ENCODE results near the gene FLACC1.
"Not testable (repeated sequence)": the region's sequence is repeated elsewhere in the genome, so short reads cannot be mapped to it uniquely, and the experiment has no call there.

FLACC1 gene, protein sequence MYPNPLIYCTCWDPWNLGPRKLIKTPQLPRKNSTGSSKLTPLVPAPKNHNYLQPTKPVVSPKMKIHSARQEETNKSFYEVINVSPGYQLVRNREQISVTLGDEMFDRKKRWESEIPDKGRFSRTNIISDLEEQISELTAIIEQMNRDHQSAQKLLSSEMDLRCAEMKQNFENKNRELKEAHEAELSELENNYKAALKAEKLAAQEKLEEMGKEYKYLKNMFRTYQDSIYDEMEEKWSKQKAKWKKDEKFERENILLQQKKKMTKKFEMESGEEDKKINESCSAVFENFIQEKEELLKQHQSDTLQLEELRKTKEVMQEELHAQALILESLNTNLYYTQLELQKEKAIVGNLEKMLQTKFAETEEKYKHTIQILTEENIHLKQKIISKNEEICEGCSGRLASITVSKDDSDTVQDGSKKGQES

DNA sequence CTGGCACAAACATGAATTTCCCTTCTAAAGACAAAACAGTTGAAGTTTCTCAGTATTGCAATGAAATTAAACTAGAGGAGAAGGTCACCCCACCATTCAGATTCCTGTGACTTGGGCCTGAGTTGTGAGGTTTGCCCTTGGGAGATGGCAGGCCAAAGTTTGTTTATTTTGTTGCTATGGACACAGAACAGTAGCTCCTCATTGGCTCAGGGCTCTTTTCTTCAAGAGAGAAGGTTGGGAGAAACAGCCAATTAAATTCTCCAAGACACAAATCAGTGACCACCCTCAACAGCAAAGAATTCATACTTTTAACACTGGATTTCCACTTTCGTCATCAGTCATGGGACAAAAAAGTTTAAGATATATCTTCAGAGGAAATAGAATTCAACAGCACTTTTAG lies at the start of gene FLACC1:
TSS of gene FLACC1 (minus strand) at position 125 of the 400 bp plus-strand sequence. CDS start 5,941 bp downstream, outside the sequence.
- peak; percentile 86 for DNase-seq (ENCODE audit: low read depth)

DNA sequence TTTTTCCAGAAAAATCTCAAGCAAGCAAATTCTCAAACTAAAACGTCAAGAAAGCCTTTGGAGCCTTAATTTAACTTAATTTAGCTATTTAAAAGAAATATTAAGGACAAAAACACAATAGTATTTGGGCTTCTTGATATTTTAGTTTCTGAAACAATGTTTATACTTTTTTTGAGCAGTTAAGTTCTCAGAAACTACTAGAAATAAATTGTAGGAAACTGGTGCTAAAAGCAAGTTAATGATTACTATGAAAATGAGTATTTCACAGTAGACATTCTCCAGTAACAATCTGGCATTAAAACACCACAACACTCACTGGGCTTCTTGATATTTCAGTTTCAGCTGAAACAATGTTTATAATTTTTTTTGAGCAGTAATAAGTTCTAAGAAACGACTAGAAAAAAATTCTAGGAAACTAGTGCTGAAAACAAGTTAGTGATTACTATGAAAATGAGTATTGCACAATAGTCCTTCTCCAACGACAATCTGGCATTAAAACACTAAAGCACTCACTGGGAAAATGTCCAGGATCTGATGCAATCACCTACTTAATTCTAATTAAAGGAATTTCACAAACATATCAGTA lies 49.0 kb upstream of the FLACC1 start:
- peak; percentile 79 for DNase-seq (ENCODE audit: low read depth)

DNA sequence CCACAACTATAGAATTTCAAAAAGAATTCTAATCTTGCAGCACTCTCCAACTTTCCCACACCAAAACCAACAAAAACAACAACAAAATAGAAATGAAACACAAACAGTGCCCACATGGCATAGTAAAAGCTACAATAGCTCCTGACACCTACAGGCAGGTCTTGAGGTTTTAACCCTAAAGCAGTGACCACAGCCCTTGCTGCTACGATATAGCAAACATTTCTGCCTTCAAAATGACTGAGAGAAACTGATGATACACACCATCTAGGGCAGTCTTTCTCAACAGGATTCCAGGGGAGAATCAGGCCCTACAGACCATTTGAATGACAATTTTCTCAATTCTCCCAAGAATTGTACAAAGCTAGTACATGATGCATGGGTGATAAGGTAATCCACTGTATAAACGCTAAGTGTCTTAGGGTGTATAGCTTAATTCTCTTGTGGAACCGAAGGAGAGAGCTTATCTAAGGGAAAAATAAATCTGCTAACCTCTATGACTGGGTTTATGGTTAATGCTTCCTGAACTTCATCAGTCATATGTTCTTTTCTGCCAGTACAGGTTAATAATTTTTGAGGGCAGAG lies 47.6 kb upstream of the FLACC1 start:
- peak; percentile 84 for DNase-seq (ENCODE audit: low read depth)

DNA sequence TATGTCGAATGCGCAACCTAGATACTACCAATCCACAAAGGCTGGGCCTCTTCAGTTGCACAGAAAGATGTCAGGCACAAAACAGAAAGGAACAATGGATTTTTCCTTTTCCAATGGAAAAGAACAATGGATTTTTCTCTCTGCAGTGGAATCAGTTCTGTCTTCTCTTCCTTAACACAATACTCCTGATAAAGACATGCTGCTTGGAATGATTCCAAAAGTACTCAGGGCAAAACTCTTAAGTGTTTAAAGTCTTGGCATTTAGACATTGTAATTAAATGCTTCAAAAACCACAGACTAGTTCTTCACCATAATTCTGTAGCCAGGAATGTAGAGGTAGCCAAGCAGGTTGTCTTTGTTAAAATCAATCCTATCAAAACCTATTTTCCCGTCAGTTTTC lies 46.7 kb upstream of the FLACC1 start:
- DNase-seq (ENCODE audit: low read depth): peak; percentile 64

DNA sequence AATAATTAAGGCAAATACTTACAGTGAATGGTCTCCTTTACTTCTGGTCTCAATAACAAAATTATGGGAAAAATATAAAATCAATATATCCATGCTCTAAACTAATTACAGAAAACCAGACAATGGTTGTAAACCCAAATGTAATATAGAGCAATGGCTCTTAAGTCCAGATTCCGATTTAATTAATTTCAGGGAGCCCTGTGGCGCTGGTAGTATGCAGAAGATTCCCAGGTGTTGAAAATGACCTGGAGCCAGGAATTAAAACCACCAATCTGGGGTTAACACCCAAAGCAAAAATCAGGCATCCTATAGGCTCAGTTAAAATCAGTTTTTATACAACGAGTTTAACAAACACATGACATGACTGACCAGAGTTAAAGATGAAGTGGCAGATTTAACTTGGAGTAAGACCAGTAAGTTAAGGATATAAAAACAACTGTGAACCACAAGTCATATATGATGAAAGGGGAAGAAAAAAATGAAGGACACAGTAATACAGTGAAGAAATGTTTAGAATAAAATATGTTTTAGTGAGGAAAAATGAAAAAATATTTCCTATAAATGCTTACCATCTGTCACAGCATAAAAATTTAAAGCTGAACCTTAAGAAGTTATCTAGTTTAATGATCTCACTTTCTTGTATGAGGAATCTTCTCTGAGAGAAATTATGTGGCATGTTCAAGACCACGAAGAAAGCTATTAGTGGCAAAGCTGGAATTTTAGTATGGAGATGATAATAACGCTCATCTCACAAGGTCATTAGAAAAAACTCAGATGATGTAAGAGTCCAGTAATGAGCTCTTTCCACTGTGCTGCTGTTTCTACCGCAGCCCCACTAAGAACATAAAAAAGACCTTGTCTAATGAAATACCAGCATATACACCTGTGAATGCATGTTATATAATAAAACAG lies 45.8 kb upstream of the FLACC1 start:
- peak; percentile 93 for DNase-seq (ENCODE audit: low read depth)

DNA sequence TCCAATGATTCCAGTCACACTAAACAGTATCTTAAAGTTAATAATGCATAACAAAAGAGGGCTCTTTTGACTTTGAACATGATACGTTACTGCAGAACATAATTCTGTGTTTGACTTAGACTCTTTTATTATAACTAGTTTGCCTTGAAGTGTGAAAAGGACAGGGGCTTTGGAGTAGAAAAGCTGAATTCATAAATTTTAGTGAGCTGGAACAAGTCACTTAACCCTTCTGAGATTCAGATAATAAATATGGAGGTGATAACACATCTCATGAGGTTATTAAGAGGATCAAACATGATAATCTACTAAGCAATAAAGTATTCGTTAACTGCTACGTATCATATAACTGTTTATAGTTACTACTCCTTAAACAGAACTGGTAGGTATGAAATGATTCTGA lies 44.7 kb upstream of the FLACC1 start:
- no peak for DNase-seq (ENCODE audit: low read depth)

DNA sequence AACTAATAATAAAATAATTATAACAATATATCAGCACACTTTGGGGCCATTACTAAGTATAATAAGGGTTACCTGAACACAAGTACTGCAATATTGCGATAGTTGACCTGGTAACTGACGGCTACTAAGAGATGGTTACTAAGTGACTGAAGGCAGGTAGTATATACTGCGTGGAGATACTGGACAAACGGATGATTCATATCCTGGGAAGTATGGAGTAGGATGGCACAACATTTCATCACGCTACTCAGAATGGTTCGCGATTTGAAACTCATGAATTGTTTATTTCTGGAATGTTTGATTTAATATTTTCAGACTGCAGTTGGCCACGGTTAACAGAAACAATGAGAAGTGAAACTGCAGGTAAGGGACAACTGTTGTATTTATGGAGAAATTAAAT lies 39.5 kb upstream of the FLACC1 start:
- DNase-seq (ENCODE audit: low read depth): peak; percentile 75

DNA sequence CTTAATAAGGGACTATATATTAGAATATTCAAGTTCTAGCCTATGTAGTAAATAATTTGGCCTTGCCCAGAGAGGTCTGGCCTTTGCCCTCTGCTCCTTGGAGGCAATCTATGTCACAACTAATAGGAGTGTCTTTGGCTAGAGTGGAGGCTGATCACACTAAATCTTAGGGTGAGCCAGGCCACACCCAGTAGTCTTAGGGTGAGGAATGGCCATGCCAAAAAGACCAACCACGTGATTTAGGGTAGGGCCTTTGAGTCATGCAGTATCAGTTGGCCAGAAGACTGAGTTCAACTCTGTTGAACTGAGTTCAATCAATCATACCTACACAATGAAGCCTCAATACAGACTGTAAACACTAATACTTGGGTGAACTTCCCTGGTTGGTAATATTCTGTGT lies 26.0 kb upstream of the FLACC1 start:
- no peak for DNase-seq (ENCODE audit: low read depth)

DNA sequence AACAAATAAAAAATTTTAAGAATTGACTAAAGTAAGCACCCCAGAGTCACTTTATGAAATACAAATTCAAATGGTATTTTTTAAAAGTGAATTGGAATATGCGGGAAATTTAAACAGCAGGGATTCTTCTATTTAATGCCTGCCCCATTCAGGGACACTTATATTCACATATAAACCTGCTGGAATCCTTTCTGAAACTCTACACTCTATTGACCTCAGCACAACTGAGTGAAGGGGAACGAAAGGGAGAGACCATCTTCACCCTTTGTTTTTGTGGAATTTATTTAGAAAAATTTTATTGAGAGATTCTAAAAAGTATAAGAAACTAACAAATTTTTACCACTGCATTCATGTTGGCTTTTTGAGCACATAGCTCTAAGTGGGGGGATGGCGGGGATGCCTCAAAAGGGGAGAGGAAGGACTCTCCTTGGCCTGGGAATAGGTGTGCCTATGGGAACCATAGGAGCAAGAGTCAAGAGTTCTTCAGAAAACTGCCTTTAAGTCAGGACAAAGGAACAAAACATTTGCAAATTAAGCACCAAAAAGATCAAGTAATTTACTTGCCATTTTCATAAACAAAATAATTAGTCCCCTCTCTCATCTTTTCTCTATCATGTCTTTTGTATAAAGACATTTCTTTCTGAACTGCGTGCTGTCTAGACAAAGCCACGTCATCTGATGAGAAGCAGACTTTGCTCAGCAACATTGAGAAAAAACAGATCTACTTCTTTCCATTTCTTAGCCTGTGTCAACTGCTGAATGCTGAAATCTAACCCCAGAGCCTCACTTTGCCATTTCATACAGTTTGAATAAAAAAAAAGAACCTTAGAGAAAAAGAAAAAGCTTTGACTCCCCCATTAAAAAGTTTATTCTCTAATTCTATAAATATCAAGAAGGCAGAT lies 21.6 kb upstream of the FLACC1 start:
- peak; percentile 89 for DNase-seq (ENCODE audit: low read depth)

DNA sequence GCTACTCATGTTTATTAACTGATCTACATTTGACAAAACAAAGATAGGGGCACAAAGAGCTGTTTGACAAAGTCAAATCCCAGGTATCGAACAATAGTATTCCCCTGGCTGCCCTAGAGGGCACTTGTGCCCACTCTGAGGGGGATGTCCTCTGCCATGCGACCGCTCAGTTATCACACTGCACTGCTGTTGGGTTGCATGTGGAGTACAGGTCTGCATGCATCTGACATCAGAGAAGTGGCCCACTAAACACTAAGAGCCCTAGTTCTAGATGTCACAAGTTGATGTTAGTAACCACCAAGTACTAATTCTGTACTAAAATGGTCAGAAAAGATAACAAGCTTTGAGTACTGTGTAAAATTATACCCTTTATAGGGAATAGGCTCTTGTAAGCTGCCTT lies 20.1 kb upstream of the FLACC1 start:
- no peak for DNase-seq (ENCODE audit: low read depth)

DNA sequence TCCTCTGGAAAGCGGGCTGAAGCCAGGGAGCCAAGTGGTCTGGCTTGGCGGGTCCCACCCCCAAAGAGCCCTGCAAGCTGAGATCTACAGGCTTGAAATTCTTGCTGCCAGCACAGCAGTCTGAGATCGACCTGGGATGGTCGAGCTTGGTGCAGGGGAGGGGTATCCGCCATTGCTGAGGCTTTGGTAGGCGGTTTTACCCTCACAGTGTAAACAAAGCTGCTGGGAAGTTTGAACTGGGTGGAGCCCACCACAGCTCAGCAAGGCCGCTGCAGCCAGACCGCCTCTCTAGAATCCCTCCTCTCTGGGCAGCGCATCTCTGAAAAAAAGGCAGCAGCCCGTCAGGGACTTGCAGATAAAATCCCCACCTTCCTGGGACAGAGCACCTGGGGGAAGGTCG lies 12.6 kb upstream of the FLACC1 start:
- no peak for DNase-seq (ENCODE audit: low read depth)

DNA sequence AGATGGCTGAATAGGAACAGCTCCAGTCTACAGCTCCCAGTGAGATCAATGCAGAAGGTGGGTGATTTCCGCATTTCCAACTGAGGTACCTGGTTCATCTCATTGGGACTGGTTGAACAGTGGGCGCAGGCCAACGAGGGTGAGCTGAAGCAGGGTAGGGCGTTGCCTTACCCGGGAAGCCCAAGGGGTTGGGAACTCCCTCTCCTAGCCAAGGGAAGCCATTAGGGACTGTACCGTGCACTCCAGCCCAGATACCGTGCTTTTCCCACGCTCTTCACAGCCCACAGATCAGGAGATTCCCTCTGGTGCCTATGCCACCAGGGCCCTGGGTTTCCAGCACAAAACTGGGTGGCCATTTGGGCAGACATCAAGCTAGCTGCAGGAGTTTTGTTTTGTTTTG lies 12.2 kb upstream of the FLACC1 start:
- DNase-seq (ENCODE audit: low read depth): not testable (repeated sequence)

DNA sequence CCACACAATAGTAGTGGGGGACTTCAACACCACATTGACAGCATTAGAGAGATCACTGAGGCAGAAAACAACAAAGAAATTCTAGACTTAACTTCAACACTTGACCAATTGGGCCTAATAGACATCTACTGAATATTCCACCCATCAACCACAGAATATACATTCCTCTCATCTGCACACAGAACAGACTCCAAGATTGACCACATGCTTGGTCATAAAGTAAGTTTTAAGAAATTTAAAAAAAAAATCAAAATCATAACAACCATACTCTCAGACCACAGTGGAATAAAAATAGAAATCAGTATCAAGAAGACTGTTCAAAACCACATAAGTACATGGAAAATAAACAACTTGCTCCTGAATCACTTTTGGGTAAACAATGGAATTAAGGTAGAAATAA lies 9.0 kb upstream of the FLACC1 start:
- peak; percentile 14 for DNase-seq (ENCODE audit: low read depth)

DNA sequence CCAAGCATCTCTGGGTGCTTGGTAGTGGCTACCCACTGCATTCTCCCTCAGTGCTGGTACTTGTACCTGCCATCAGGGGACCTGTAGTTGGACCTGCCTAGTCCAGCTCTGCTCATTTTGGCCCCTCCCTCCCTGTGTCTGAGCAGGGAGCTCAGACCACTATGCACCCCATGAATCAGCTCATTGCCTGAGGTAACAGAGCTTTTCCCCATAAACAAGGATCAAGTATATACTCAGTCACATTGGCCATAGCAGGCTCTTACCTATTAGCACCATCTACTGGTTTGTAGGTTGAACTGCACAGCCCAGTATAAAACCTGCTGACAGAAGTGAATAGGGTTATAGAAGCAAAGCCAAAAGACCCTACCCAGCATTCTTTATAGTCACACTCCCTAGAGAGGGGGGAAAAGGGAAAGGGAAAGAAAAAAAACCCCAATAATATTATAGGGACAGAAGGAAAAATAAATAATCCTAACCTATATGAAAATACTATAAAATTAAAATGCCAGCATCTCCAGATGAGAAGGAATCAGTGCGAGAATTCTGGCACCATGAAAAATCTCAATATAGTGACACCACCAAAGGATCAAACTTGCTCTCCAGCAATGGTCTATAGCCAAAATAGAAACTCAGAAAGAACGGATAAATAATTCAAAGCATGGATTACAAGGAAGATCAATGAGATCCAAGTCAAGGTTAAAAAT lies 6.9 kb upstream of the FLACC1 start:
- peak; percentile 71 for DNase-seq (ENCODE audit: low read depth)

DNA sequence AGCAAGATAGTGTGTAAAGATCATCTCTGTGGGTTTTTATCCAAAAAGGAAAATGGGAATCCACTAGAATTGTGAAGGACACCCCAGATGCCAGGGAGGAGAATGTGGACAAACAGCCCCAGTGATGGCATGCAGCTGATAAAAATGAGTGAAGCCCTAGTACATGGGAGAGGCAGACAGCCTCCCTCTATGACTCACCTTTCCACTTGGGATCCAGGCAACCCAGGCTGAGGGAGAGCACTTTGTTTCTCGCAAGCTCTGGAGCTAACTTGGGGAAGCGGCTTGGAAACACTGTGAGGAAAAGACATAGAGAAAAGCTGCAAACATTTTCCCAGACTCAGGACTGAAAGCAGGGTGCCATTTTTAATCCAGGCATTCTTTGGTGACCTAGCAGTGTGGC lies 5.3 kb upstream of the FLACC1 start:
- peak; percentile 71 for DNase-seq (ENCODE audit: low read depth)

DNA sequence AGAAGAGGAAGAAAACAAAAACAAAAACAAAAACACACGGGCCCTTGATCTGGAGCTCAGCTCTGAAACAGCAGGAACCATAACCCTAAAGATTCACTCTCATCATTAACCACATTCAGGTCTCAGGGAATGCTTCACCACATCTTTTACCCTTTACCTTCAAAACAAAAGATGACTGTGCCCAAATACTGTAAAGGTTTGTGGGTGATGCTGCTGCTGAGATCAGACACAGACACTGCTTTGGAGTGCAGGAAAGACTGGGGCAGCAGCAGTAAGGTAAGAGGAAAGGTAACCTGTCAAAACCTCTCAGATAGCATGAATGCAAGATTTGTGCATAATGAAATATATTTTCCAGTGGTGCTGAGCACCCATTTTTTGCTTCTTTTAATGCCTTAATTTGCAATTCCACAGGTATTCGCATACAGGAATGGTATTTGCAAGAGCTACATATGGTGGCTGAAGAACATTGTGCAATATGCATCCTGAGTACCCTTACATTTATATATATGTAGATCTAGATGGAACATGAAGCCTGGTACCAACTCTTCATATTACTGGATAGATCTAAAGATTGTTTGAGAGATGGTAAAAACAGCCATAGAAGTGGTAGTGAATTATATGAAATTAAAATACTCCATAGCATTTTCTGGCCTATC lies 4.1 kb upstream of the FLACC1 start:
- DNase-seq (ENCODE audit: low read depth): no peak

DNA sequence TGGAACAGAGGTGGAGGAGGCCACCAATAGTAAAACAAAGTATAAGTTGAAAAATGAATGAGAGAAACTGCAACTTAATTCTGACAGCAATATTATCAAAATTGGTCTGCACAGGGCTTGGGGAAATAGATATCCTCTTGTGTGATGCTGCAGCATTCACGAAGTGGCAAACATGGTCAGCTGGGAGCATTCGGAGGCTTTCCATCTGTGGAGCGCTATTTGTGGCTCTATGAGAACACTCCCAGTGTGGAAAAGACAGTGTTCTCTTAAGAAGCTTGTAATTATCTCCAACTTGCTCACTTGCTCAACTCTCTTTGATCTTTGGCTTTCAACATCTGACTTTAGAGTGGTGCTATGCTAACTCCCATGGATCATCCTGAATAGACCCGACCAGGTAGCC lies 3.1 kb upstream of the FLACC1 start:
- DNase-seq (ENCODE audit: low read depth): no peak

DNA sequence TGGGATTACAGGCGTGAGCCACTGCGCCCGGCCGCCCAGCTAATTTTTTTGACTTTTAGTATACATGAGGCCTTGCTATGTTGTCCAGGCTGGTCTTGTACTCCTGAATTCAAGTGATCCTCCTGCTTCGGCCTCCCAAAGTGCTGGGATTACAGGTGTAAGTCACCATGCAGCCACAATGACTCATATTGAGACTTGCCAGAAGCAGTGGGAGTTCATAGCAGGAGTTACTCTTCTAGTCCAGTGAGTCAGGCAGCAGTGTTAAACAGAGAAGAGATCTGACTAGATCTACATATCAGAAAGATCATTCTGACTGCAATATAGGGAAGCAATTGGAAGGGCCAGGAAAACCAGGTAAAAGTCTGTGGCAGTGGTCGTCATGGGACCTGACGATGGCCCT lies 1.5 kb upstream of the FLACC1 start:
- DNase-seq (ENCODE audit: low read depth): peak; percentile 86

DNA sequence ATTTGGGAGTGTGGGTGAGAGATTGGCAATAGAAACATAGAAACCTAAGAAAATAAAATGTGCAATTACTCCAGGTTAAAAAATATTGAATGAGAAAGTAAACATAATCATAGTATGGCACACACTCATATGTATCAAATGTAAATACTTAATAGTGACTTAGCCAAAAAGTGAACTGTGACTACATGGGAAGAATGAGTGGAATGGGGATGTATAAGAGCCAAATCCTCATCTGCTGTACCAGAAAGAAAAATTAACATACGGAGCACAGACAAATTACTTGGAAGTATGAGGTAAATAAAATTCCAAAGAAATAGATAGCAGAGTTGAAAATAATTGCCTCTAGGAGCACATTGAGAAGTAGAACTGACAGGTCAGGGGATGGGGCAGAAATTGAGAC lies 4.0 kb downstream of the FLACC1 start:
- no peak for DNase-seq (ENCODE audit: low read depth)

DNA sequence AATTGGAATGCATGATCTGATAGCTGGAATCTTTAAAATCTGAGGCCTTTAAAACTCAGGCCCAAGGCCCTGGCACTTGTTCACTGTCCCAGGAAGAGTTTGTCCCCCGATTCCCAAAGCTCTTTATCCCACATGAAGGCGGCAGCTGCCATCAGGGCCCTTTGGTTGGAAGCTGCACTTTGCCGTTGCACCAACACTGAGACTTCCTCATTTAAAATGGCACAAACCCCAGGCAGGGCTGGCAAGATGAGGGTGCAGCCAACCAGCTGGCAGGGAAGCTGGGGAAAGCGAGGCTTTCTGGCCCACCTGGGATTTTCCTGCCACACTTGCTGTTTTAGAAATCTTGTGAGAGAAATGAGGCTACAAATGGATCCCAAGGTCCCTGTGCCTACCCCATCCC lies 6.3 kb downstream of the FLACC1 start:
- no peak for DNase-seq (ENCODE audit: low read depth)
